GM18907 (cell line): ENCODE results near the gene RAD50.
"Not testable (repeated sequence)": the region's sequence is repeated elsewhere in the genome, so short reads cannot be mapped to it uniquely, and the experiment has no call there.

ENCODE experiments used
- ATAC-seq: cut with Tn5 transposase; IDR thresholded peaks from one replicate; pipeline ENCODE4 v1.9.1; 2021; ENCODE audit warnings: mild to moderate bottlenecking, moderate library complexity; ENCODE audit not compliant: unreplicated experiment

RAD50 gene

GRCh38 chr5:132556763-132557477 is at the start of gene RAD50:
TSS of gene RAD50 (plus strand) at chr5:132556977. CDS start at chr5:132557325, 348 bp downstream.
- peak; percentile 97 for ATAC-seq

GRCh38 chr5:132510076-132510475 is 46.7 kb upstream of the RAD50 start:
- ATAC-seq: no peak

GRCh38 chr5:132513618-132514336 is 43.0 kb upstream of the RAD50 start:
- not testable (repeated sequence) for ATAC-seq

- ATAC-seq: not testable (repeated sequence)
Observed at GRCh38 chr5:132522067-132522466, 34.7 kb upstream of the RAD50 start.

GRCh38 chr5:132524877-132525276 is 31.9 kb upstream of the RAD50 start:
- ATAC-seq: not testable (repeated sequence)

- peak; percentile 70 for ATAC-seq
Observed at GRCh38 chr5:132525299-132525724, 31.5 kb upstream of the RAD50 start.

GRCh38 chr5:132526290-132526973 is 30.3 kb upstream of the RAD50 start:
- ATAC-seq: peak; percentile 45

GRCh38 chr5:132526974-132527564 is 29.7 kb upstream of the RAD50 start:
- ATAC-seq: no peak

- ATAC-seq: no peak
Observed at GRCh38 chr5:132528021-132528420, 28.8 kb upstream of the RAD50 start.

GRCh38 chr5:132528866-132529634 is 27.7 kb upstream of the RAD50 start:
- ATAC-seq: no peak

- ATAC-seq: no peak
Observed at GRCh38 chr5:132530946-132531345, 25.8 kb upstream of the RAD50 start.

GRCh38 chr5:132539716-132540115 is 17.1 kb upstream of the RAD50 start:
- no peak for ATAC-seq

GRCh38 chr5:132540149-132540548 is 16.6 kb upstream of the RAD50 start:
- no peak for ATAC-seq

GRCh38 chr5:132540764-132541163 is 16.0 kb upstream of the RAD50 start:
- no peak for ATAC-seq

GRCh38 chr5:132543472-132544201 is 13.1 kb upstream of the RAD50 start, which contains the start of gene IL5:
TSS of gene IL5 (minus strand) at chr5:132543522. CDS start at chr5:132543478, 44 bp downstream.
- ATAC-seq: no peak

- no peak for ATAC-seq
Observed at GRCh38 chr5:132546108-132546507, 10.7 kb upstream of the RAD50 start.

- no peak for ATAC-seq
Observed at GRCh38 chr5:132547269-132547668, 9.5 kb upstream of the RAD50 start.

GRCh38 chr5:132548834-132549233 is 7.9 kb upstream of the RAD50 start:
- not testable (repeated sequence) for ATAC-seq

GRCh38 chr5:132549576-132549975 is 7.2 kb upstream of the RAD50 start:
- no peak for ATAC-seq
